Liver (tissue), 9 donors: Measurements from ENCODE around the gene SPRN. TPM values are rescaled to one million over a fixed set of nuclear protein-coding genes. Genes with fewer than 3 reads are reported as not detected.

Experiments
- DNase-seq: peaks from one replicate; pipeline ENCODE4 v3.0.0-alpha.2; 2017; ENCODE audit warnings: low spot score
- H3K27ac ChIP-seq, 2 donors: one replicate each; pipeline ENCODE4 v1.7.0; 2013; ENCODE audit warnings: inconsistent platforms in 2 of 2, low read length in 2 of 2, control low read depth in 1 of 2, low read depth in 1 of 2, mild to moderate bottlenecking in 1 of 2
- H3K27me3 ChIP-seq, 4 donors: one replicate each; pipeline versions ENCODE4 v1.6.1 to v1.7.0; 2013; ENCODE audit warnings: low read length in 3 of 4, inconsistent platforms in 1 of 4, mild to moderate bottlenecking in 1 of 4, moderate library complexity in 1 of 4; ENCODE audit not compliant: control insufficient read depth in 4 of 4, insufficient read depth in 4 of 4
- H3K36me3 ChIP-seq, 4 donors: one replicate each; pipeline versions ENCODE4 v1.6.1 to v1.7.0; 2013; ENCODE audit warnings: low read length in 3 of 4, mild to moderate bottlenecking in 3 of 4, low read depth in 1 of 4, moderate library complexity in 1 of 4; ENCODE audit not compliant: control insufficient read depth in 4 of 4, insufficient read depth in 3 of 4
- H3K4me1 ChIP-seq, 4 donors: one replicate each; pipeline versions ENCODE4 v1.6.1 to v1.7.0; 2013; ENCODE audit warnings: low read length in 3 of 4, mild to moderate bottlenecking in 3 of 4, moderate library complexity in 1 of 4; ENCODE audit not compliant: control insufficient read depth in 4 of 4, insufficient read depth in 4 of 4
- H3K4me3 ChIP-seq, 3 donors: one replicate each; pipeline versions ENCODE4 v1.6.1 to v1.7.0; 2013; ENCODE audit warnings: low read length in 3 of 3, control low read depth in 1 of 3, low read depth in 1 of 3, mild to moderate bottlenecking in 1 of 3
- H3K9ac ChIP-seq, 2 donors: one replicate each; pipeline ENCODE4 v1.7.0; 2013; ENCODE audit warnings: low read length in 2 of 2, mild to moderate bottlenecking in 2 of 2, moderate library complexity in 2 of 2, control low read depth in 1 of 2, low read depth in 1 of 2
- H3K9me3 ChIP-seq, 4 donors: one replicate each; pipeline versions ENCODE4 v1.6.1 to v1.7.0; 2013; ENCODE audit warnings: low read length in 3 of 4; ENCODE audit not compliant: control insufficient read depth in 4 of 4
- EGR1 ChIP-seq, 2 donors: IDR thresholded peaks; 2 replicates each; pipeline ENCODE4 v1.6.1; 2016 to 2018; ENCODE audit warnings: antibody characterized with exemption in 2 of 2, low read depth in 2 of 2
- FOXA2 ChIP-seq: IDR thresholded peaks from 2 replicates; pipeline ENCODE4 v1.6.1; 2016; ENCODE audit warnings: antibody characterized with exemption
- GABPA ChIP-seq, 2 donors: IDR thresholded peaks in 1 of 2; conservative IDR thresholded peaks in 1 of 2; 2 replicates each; pipeline ENCODE4 v1.6.1; 2016; ENCODE audit warnings: antibody characterized with exemption in 2 of 2, mild to moderate bottlenecking in 1 of 2, moderate library complexity in 1 of 2
- HNF4A ChIP-seq, 2 donors: conservative IDR thresholded peaks; 2 replicates each; pipeline ENCODE4 v1.6.1; 2016; ENCODE audit warnings: antibody characterized with exemption in 2 of 2, mild to moderate bottlenecking in 2 of 2
- HNF4G ChIP-seq: IDR thresholded peaks from 2 replicates; pipeline ENCODE4 v1.6.1; 2016; ENCODE audit warnings: antibody characterized with exemption
- JUND ChIP-seq, 2 donors: IDR thresholded peaks; 2 replicates each; pipeline ENCODE4 v1.6.1; 2016; ENCODE audit warnings: antibody characterized with exemption in 2 of 2
- RXRA ChIP-seq, 2 donors: IDR thresholded peaks; 2 replicates each; pipeline ENCODE4 v1.6.1; 2017 to 2018; ENCODE audit warnings: antibody characterized with exemption in 2 of 2, mild to moderate bottlenecking in 1 of 2
- TAF1 ChIP-seq: conservative IDR thresholded peaks from 2 replicates; pipeline ENCODE4 v1.6.1; 2016; ENCODE audit warnings: antibody characterized with exemption, mild to moderate bottlenecking
- YY1 ChIP-seq: IDR thresholded peaks from 2 replicates; pipeline ENCODE4 v1.6.1; 2016; ENCODE audit warnings: antibody characterized with exemption, mild to moderate bottlenecking
- WGBS: extraction: QIAGEN DNeasy Blood & Tissue Kit; methylation state at CpG from one replicate; pipeline ENCODE4 v1.1.7; 2013; 5-methylcytosine and 5-hydroxymethylcytosine counted together
- polyA plus RNA-seq, 2 donors: library from polyadenylated mRNA; stranded (reverse) in 1 of 2; unstranded in 1 of 2; fragments of 200-250 nt in 1 of 2; fragments of >200 nt in 1 of 2; fragmentation: Nextera tagmentation in 1 of 2; extraction: Ambion mirVana in 1 of 2; gene quantifications; one replicate each; pipeline versions ENCODE4 v1.2.1 to v1.2.3, GENCODE V29; 2013 to 2015
- total RNA-seq, 2 donors: library from RNA; depleted of rRNA; stranded (reverse); fragments of >200 nt; gene quantifications; one replicate each; pipeline ENCODE4 v1.2.3, GENCODE V29; 2014
- TF ChIP-seq, protein P1 (sequence below): IDR thresholded peaks from 2 replicates; pipeline ENCODE4 v1.6.1; 2016; ENCODE audit warnings: antibody characterized with exemption
- TF ChIP-seq, protein P2 (sequence below): fragments of 150-350 bp; IDR thresholded peaks from 2 replicates; pipeline ENCODE4 v1.5.1; 2017; ENCODE audit warnings: improper control_type of control experiment, low read depth, low read length; ENCODE audit not compliant: missing input control
- TF ChIP-seq, protein P3 (sequence below): IDR thresholded peaks from 2 replicates; pipeline ENCODE4 v1.6.1; 2016; ENCODE audit warnings: antibody characterized with exemption, mild to moderate bottlenecking
- donor health status: healthy.
- donor health status: healthy.
- donor health status: healthy.
- donor health status: healthy.
- donor health status: healthy.

Gene SPRN
- total and polyA plus RNA-seq, 4 donors: 1.3 to 36.4 TPM; not detected in 2

DNA sequence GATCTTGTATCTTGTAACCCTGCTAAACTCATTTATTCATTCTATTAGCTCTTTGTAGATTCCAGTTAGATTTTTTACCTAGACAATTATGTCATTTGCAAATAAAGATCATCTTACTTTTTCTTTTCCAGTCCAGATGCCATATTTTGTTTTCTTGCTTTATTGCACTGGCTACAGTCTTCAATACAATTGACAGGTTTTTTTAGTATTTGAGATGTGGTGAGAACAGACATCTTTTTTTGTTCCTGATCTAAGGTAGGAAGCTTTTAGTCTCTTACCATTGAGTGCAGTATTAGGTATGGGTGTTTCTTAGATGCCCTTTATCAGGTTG is 12.1 kb downstream of the SPRN start:
- Histone ChIP-seq H3K9ac (no peak overlapping the region), H3K36me3 (peaks cover 4 to 38% (median 32%) of the 10 kb centered on the region in 4 donors), H3K4me3 (no peak overlapping the region), H3K27ac (no peak overlapping the region), H3K27me3 (no peaks in the 10 kb centered on the region), H3K9me3 (peaks cover 0 to 12% (median 1%) of the 10 kb centered on the region in 4 donors), H3K4me1 (no peaks in the 10 kb centered on the region)
- no peak for TF ChIP-seq HNF4A (conservative IDR thresholded peaks at IDR 0.05)
- TF ChIP-seq EGR1 (IDR thresholded peaks at IDR 0.05; ENCODE audit: low read depth in 2 of 2): no peak
- TF ChIP-seq RXRA (IDR thresholded peaks at IDR 0.05): no peak
- TF ChIP-seq, protein P1, sequence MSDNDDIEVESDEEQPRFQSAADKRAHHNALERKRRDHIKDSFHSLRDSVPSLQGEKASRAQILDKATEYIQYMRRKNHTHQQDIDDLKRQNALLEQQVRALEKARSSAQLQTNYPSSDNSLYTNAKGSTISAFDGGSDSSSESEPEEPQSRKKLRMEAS: no peak
- no peak for TF ChIP-seq FOXA2
- TF ChIP-seq GABPA (IDR thresholded peaks at IDR 0.05 in 1 of 2, conservative IDR thresholded peaks at IDR 0.05 in 1 of 2): no peak
- TF ChIP-seq HNF4G: no peak
- no peak for DNase-seq

DNA sequence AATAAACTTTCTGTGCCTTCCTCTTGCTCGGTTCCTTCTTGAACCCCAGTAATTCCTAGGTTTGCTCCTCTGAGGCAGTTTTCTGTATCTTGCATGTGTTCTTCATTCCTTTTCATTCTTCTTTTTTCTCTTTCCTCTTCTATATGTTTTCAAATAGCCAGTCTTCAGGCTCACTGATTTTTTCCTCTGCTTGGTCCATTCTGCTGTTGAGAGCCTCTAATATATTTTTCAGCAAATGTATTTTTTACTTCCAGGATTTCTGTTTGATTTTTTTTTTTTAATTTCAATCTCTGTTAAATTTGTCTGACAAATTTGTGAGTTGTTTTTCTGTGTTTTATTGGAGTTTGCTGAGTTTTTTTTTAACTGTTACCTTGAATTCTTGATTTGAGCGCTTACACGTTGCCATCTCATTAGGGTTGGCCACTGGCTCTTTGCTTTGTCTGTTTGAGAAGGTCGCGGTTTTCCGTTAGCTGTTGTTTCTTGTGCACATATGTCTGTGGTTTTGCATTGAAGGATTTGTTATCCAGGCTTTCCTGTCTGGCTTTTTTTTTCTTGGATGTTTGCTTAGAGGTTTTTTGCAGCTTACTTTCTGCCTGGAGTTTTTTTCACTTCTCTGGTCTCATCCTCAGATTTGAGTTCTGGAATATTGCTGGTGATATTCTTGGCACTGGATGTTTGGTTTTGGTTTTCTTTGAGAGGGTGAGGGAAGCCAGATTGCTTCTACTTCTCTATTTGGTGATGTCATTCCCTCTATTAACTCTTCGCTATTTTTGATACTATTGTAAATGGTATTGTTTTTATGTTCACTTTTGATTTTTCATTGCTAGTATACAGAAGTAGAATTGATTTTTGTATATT is 12.7 kb downstream of the SPRN start:
- H3K4me1 ChIP-seq: no peaks in the 10 kb centered on the region
- H3K4me3 ChIP-seq: no peak overlapping the region
- H3K36me3 ChIP-seq: peaks cover 4 to 38% (median 32%) of the 10 kb centered on the region in 4 donors
- no peak overlapping the region for H3K27ac ChIP-seq
- no peak for TF ChIP-seq YY1
- no peak for TF ChIP-seq JUND (IDR thresholded peaks at IDR 0.05)
- TF ChIP-seq, protein P2, sequence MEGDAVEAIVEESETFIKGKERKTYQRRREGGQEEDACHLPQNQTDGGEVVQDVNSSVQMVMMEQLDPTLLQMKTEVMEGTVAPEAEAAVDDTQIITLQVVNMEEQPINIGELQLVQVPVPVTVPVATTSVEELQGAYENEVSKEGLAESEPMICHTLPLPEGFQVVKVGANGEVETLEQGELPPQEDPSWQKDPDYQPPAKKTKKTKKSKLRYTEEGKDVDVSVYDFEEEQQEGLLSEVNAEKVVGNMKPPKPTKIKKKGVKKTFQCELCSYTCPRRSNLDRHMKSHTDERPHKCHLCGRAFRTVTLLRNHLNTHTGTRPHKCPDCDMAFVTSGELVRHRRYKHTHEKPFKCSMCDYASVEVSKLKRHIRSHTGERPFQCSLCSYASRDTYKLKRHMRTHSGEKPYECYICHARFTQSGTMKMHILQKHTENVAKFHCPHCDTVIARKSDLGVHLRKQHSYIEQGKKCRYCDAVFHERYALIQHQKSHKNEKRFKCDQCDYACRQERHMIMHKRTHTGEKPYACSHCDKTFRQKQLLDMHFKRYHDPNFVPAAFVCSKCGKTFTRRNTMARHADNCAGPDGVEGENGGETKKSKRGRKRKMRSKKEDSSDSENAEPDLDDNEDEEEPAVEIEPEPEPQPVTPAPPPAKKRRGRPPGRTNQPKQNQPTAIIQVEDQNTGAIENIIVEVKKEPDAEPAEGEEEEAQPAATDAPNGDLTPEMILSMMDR: no peak
- TF ChIP-seq TAF1: no peak
- TF ChIP-seq, protein P3, sequence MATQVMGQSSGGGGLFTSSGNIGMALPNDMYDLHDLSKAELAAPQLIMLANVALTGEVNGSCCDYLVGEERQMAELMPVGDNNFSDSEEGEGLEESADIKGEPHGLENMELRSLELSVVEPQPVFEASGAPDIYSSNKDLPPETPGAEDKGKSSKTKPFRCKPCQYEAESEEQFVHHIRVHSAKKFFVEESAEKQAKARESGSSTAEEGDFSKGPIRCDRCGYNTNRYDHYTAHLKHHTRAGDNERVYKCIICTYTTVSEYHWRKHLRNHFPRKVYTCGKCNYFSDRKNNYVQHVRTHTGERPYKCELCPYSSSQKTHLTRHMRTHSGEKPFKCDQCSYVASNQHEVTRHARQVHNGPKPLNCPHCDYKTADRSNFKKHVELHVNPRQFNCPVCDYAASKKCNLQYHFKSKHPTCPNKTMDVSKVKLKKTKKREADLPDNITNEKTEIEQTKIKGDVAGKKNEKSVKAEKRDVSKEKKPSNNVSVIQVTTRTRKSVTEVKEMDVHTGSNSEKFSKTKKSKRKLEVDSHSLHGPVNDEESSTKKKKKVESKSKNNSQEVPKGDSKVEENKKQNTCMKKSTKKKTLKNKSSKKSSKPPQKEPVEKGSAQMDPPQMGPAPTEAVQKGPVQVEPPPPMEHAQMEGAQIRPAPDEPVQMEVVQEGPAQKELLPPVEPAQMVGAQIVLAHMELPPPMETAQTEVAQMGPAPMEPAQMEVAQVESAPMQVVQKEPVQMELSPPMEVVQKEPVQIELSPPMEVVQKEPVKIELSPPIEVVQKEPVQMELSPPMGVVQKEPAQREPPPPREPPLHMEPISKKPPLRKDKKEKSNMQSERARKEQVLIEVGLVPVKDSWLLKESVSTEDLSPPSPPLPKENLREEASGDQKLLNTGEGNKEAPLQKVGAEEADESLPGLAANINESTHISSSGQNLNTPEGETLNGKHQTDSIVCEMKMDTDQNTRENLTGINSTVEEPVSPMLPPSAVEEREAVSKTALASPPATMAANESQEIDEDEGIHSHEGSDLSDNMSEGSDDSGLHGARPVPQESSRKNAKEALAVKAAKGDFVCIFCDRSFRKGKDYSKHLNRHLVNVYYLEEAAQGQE: no peak
- H3K9me3 ChIP-seq: peaks cover 0 to 12% (median 1%) of the 10 kb centered on the region in 4 donors
- 98% methylated on average over 7 of the region's 7 CpGs for WGBS
- no peak overlapping the region for H3K9ac ChIP-seq
- H3K27me3 ChIP-seq: no peaks in the 10 kb centered on the region
- DNase-seq: no peak
